H1 (cell line): ENCODE results near the gene PLA2G4A. TPM values are rescaled to one million over a fixed set of nuclear protein-coding genes. Genes with fewer than 3 reads are reported as not detected.

Experiments
- EP300 ChIP-seq, 2 experiments: IDR thresholded peaks; 1 replicate in 1 of 2; 2 replicates in 1 of 2; pipeline ENCODE4 v1.6.1; 2011 to 2012; ENCODE audit warnings: low read depth in 2 of 2, low read length in 2 of 2, mild to moderate bottlenecking in 2 of 2, borderline replicate concordance in 1 of 2, inconsistent platforms in 1 of 2, moderate library complexity in 1 of 2
- POU5F1 ChIP-seq: IDR thresholded peaks from 2 replicates; pipeline ENCODE4 v1.6.1; 2011; ENCODE audit warnings: low read depth, mild to moderate bottlenecking, low read length, moderate library complexity
- polyA plus RNA-seq, 7 experiments: library from polyadenylated mRNA; depleted of rRNA in 3 of 7; stranded (reverse) in 5 of 7; unstranded in 2 of 7; fragments of >200 nt in 5 of 7; fragments of 200-250 nt in 2 of 7; gene quantifications; 1 replicate in 5 of 7; 2 replicates in 1 of 7; 4 replicates in 1 of 7; pipeline versions ENCODE4 v1.2.1 to v1.2.3, GENCODE V29; 2011 to 2013; ENCODE audit warnings: missing spikeins in 2 of 7, mixed read lengths in 2 of 7
- total RNA-seq: library from RNA; stranded (reverse); fragmentation: NEBNext Ultra II Directional; extraction: Animal tissue kit (Norgen Biotek cat#: 25700); gene quantifications from 2 replicates; pipeline ENCODE4 v1.2.1, GENCODE V29; 2021
- TF ChIP-seq, protein P1 (sequence below): IDR thresholded peaks from 2 replicates; pipeline ENCODE4 v1.6.1; 2011; ENCODE audit warnings: low read length, improper control_type of control experiment
- TF ChIP-seq, protein P2 (sequence below), 3 experiments: IDR thresholded peaks; 1 replicate in 2 of 3; 2 replicates in 1 of 3; pipeline versions ENCODE4 v1.5.1 to v1.6.1; 2011; ENCODE audit warnings: low read length in 3 of 3, mild to moderate bottlenecking in 3 of 3, inconsistent platforms in 2 of 3, low read depth in 1 of 3, moderate library complexity in 1 of 3; ENCODE audit not compliant: insufficient read depth in 1 of 3; ENCODE audit errors: control extremely low read depth in 1 of 3

The PLA2G4A gene
- total and polyA plus RNA-seq, 2 of the 8 experiments (the other 6 are each of a cell fraction or from before 2014, with no cell fraction given) = 0.63 to 1.4 TPM

DNA sequence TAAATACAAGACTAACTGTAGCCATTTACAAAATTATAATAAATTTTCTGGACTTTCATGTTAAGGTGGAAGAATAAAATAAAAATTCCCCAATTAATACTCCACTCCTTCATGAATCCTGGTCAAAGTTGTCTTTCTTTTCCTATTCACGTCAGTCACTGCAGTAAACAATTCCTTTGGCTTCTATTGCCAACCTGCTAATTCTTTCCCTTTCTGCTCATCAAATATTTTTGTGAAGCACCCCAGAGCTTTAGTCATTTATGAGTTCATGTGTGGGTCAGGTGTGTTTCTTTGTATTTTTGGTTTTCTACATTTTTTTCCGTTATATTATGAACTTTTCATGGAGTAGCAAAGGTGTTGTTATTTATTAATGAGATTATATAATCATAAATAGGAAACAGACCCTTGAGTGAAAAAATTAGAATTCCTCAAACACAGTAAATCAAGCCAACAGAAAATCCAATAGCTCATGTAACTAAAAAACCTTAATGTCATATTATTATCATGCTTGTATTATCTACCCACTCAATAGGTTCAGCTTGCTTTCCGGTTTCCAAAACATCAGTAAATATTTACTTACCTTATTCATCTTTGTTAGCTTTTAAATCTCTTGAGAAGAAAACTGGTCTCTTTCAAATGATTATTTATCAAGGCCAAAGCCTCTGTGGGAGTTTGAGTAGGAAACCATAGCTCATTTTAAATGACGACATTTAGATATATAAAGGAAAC, 29.6 kb upstream of the PLA2G4A start (continued):
- TF ChIP-seq EP300 (IDR thresholded peaks at IDR 0.05; ENCODE audit: borderline replicate concordance in 1 of 2, low read depth in 2 of 2, low read length in 2 of 2) (no peak), POU5F1 (no peak)
- TF ChIP-seq, protein P1, sequence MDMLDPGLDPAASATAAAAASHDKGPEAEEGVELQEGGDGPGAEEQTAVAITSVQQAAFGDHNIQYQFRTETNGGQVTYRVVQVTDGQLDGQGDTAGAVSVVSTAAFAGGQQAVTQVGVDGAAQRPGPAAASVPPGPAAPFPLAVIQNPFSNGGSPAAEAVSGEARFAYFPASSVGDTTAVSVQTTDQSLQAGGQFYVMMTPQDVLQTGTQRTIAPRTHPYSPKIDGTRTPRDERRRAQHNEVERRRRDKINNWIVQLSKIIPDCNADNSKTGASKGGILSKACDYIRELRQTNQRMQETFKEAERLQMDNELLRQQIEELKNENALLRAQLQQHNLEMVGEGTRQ = no peak
- TF ChIP-seq, protein P2, sequence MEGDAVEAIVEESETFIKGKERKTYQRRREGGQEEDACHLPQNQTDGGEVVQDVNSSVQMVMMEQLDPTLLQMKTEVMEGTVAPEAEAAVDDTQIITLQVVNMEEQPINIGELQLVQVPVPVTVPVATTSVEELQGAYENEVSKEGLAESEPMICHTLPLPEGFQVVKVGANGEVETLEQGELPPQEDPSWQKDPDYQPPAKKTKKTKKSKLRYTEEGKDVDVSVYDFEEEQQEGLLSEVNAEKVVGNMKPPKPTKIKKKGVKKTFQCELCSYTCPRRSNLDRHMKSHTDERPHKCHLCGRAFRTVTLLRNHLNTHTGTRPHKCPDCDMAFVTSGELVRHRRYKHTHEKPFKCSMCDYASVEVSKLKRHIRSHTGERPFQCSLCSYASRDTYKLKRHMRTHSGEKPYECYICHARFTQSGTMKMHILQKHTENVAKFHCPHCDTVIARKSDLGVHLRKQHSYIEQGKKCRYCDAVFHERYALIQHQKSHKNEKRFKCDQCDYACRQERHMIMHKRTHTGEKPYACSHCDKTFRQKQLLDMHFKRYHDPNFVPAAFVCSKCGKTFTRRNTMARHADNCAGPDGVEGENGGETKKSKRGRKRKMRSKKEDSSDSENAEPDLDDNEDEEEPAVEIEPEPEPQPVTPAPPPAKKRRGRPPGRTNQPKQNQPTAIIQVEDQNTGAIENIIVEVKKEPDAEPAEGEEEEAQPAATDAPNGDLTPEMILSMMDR (IDR thresholded peaks at IDR 0.05; ENCODE audit: control extremely low read depth in 1 of 3, insufficient read depth in 1 of 3, low read depth in 1 of 3, low read length in 3 of 3) = no peak
